SIG-M5 treated with dmso at 0.1 percent for 504 hours (cell line): ENCODE measurements around the gene RNF213.

Experiments
- DNase-seq: peaks from one replicate; lab custom pipeline; 2025; ENCODE audit not compliant: unreplicated experiment; lab: John Stamatoyannopoulos, UW

The RNF213 gene

GRCh38 chr17:80365001-80365965 lies 104.6 kb downstream of the RNF213 start:
- DNase-seq, result no peak

GRCh38 chr17:80365983-80366382 lies 105.3 kb downstream of the RNF213 start:
- no peak for DNase-seq

- no peak for DNase-seq
Observed at GRCh38 chr17:80367503-80367902, 106.9 kb downstream of the RNF213 start.

DNA sequence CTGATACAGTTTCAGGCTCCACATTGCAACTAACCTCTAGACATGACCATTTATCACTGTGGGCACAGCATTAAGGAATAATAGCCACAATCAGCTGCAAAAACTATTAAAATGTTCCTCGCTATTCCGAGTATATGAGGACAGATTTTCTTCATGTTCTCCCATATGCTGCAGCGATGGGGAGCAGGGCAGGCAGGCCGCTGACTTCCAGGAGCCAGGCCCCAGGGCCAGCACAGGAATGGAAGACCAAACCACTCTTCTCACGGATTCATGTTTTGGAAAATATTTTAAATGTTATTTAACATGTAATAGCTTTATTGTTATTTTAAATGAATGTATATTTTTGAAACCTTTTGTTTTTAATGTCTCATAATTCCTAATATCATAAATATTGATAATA lies 110.5 kb downstream of the RNF213 start:
- DNase-seq, result no peak

- no peak for DNase-seq
Observed at GRCh38 chr17:80372456-80372855, 111.8 kb downstream of the RNF213 start.

DNA sequence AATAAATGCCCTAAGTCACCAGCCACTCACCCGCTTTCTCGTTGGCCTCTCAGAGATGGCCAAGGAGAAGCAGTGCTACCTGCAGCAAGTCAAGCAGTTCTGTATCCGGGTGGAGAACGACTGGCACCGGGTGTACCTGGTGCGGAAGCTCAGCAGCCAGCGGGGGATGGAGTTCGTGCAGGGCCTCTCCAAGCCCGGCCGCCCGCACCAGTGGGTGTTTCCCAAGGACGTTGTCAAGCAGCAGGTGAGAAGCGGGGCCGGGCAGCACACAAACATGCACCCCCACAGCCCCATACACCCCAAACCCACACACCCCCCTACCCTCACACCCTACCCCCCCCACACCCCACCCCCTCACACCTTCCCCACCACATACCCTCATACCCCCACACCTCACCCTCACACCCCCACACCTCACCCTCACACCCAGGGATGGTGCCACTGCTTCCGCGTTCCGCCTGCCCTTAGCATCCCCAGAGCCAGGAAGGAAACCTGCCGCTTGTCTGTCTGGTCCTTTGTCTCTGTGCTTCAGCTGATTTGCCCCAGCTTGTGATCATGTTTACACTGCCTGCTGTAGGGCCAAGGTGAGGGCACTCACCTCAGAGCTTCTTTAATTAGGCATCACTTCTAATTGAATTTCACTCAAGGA lies 112.4 kb downstream of the RNF213 start:
- DNase-seq, result no peak

DNA sequence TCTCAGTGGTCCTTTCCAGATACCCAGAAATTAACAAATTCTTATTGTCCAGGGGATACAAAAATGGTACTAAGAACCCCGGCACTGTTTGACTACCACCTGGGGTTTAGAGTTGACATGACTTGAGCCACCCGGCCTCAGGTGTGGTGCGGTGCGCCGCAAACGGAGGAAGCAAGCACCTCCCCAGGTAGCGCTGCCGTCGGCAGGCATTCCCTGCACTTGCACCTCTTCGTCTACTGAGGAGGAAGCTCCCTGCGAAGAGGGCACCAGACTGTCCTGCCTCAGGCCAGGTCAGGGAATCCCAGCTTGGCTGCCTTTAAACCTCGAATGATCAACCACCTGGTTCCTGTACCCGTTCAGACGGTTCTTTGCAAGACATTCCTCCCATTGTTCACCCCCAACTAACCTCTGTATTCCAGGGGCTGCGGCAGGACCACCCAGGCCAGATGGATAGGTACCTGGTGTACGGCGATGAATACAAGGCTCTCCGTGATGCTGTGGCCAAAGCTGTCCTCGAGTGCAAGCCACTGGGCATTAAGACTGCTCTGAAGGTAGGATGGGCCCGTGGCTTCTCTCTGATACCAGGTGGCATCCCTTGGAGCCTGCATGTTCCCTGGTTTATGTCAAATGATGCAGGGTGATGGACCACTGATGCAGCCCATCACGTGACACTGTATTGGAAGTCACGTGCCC lies 113.5 kb downstream of the RNF213 start:
- no peak for DNase-seq

- peak; percentile 17 for DNase-seq
Observed at GRCh38 chr17:80374732-80375585, 114.3 kb downstream of the RNF213 start.

DNA sequence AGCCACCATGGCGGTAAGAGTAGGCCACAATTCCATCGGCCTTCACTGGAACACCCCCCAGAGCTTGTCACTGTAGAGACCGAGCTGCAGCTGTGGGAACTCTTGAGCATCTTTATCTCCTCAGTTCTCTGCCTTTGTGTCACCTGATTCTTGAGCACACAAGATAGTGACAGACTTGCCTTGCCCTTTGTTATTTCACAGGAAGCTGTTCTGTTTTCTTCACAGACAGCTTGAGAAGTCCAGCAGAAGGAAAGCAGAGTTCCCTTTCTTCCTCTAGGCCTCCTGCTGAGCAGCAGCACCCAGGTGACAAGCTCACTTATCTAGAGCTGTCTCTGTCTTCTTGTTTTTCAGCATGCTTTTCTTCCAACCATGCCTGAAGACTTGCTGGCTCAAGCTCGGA lies 115.9 kb downstream of the RNF213 start:
- DNase-seq, result no peak

- no peak for DNase-seq
Observed at GRCh38 chr17:80377798-80378197, 117.1 kb downstream of the RNF213 start.

DNA sequence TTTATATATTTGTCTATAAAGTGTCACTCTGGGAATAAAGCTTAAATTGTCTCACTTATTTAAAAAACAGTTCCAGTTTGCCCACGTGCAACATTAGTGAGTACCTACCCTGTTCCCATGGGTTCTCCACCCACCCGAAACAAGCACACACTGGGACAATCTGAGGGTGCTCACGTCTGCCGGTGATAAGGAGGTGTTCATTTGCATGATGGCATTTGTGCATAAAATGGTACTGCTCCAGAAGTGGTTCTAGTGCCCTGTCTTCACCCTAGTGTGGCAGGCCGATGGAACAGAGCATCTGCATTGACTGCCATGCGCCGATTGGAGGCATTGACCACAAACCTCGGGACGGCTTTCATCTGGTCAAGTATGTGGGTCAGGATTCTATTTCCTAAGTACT lies 118.7 kb downstream of the RNF213 start:
- DNase-seq, result no peak

DNA sequence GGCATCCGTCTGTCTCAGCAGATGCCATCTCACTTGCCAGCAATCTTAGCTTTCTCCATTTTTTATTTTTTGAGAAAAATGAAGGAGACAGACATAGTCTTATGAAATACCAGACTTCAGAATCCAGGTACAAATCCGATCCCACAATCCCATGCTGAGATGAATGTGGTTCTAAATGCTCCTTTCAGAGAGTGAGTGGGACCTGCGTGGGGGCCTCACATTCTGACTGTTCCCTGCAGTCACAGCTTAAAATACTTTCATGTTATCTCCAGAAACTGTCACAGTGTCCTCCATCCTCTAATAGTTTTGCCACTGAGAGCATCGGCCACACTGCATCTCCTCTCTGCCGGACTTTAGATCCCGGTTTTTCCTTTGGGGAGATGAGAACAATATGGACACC lies 119.4 kb downstream of the RNF213 start:
- no peak for DNase-seq

DNA sequence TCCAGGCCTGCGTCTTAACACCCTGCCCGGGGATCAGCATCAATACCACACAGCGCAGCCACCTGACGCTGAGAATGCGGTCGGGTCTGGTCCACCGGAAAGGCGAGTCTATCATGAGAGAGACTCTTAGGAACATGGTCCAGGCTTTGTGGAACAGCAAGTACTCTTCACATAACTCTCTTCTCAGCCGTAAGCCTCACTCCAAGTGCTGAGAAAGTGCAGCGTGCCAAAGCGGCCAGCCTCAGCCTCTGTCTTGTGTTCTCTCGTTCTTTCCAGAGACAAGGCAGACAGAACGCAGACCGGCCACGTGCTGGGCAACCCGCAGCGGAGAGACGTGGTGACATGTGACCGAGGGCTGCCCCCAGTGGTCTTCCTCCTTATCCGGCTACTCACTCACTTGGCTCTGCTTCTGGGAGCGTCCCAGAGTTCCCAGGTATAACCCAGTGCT lies 119.9 kb downstream of the RNF213 start:
- no peak for DNase-seq

DNA sequence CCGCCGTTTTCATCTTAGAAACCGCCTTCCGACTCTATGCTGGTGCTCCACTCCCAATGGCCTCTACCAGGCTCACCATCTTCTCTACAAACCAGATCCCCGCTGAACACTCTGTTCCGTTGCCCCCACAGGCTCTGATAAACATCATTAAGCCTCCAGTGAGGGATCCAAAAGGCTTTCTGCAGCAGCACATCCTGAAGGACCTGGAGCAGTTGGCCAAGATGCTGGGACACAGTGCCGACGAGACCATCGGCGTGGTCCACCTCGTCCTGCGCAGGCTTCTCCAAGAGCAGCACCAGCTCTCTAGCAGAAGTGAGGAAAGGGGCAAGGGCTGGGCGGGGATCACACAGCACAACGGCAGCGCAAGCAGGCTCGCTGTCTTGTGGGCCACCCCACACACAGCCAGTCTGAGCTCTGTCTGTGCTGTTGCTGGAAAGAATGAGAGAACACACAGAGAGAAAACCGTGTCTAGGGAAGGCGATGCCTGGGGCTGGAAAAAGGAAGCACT lies 120.8 kb downstream of the RNF213 start:
- DNase-seq, result no peak

GRCh38 chr17:80382446-80382845 lies 121.8 kb downstream of the RNF213 start:
- no peak for DNase-seq

- no peak for DNase-seq
Observed at GRCh38 chr17:80382956-80383355, 122.3 kb downstream of the RNF213 start.

DNA sequence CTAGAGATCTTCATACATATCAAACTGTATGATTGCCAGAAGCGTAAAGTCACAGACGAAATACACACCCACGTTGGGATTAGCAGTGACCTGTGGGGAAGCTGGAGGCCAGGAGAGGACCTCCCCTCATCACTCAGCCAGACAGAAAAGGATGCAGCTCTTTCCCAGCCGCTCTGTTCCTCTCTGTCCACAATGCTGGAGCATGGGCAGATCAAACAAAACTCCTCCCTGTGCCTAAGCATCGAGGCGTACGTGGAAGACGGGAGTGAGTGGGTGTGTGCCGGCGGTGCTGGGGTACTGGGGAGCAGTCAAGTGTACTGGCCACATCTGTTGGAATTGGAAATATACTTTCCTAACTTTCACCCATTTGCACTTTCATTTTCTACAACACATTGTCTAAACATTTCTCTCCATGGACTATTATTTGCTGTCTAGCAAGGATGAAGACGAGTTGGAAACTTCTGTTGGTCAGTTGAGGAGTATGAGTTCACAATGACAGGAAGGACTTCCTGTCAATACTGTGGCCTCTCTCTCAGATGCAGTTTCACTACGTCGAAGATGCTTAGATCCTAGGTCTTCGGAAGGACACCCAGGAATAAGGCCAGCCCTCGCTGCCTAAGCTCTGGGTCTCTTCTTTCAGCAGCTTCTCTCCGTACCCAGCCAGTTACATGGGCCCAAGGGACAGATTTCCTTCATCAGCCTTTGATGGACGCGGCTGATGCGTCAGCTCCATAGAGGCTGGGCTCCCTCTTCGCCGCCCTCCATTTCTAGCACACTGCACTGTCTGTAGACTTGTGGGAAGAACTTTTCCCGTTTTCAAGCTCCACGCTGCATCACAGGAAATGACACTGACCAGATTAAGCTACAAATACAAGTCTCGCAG lies 123.7 kb downstream of the RNF213 start:
- DNase-seq, result no peak

- DNase-seq, result no peak
Observed at GRCh38 chr17:80385046-80385445, 124.4 kb downstream of the RNF213 start.

GRCh38 chr17:80386341-80386740 lies 125.7 kb downstream of the RNF213 start:
- no peak for DNase-seq

GRCh38 chr17:80387071-80387470 lies 126.4 kb downstream of the RNF213 start:
- DNase-seq, result no peak
